H9 (cell line): Measurements from ENCODE around the gene PIK3C3. TPM values are rescaled to one million over a fixed set of nuclear protein-coding genes. Genes with fewer than 3 reads are reported as not detected.

Source experiments
- DNase-seq: peaks from one replicate; pipeline ENCODE4 v3.0.0-alpha.2; 2017
- H2AFZ ChIP-seq: one replicate; pipeline ENCODE4 v1.6.1; 2013; ENCODE audit warnings: mild to moderate bottlenecking, low read length, control low read depth, moderate library complexity
- H2AK5ac ChIP-seq: 2 replicates; pipeline ENCODE4 v1.6.1; 2013; ENCODE audit warnings: low read length, control low read depth, mixed read lengths; ENCODE audit not compliant: insufficient read length
- H2BK120ac ChIP-seq: one replicate; pipeline ENCODE4 v1.6.1; 2013; ENCODE audit warnings: low read depth, mild to moderate bottlenecking, low read length, control low read depth, inconsistent platforms; ENCODE audit not compliant: poor library complexity, severe bottlenecking
- H2BK12ac ChIP-seq: 2 replicates; pipeline ENCODE4 v1.6.1; 2013; ENCODE audit warnings: low read length, control low read depth, mixed read lengths, low read depth; ENCODE audit not compliant: insufficient read length
- H2BK15ac ChIP-seq: 2 replicates; pipeline ENCODE4 v1.6.1; 2013; ENCODE audit warnings: low read depth, low read length, control low read depth
- H2BK20ac ChIP-seq: one replicate; pipeline ENCODE4 v1.6.1; 2013; ENCODE audit warnings: low read depth, mild to moderate bottlenecking, low read length, control low read depth, inconsistent platforms; ENCODE audit not compliant: poor library complexity, severe bottlenecking
- H2BK5ac ChIP-seq: 2 replicates; pipeline ENCODE4 v1.6.1; 2013; ENCODE audit warnings: low read length, control low read depth, mixed read lengths; ENCODE audit not compliant: insufficient read length
- H3K14ac ChIP-seq: 2 replicates; pipeline ENCODE4 v1.6.1; 2013; ENCODE audit warnings: low read length, control low read depth; ENCODE audit not compliant: insufficient read depth
- H3K18ac ChIP-seq: 2 replicates; pipeline ENCODE4 v1.6.1; 2013; ENCODE audit warnings: low read depth, mild to moderate bottlenecking, mixed read lengths, low read length, control low read depth; ENCODE audit not compliant: insufficient read length
- H3K23ac ChIP-seq: 2 replicates; pipeline ENCODE4 v1.6.1; 2013; ENCODE audit warnings: low read length, control low read depth, mixed read lengths, low read depth; ENCODE audit not compliant: insufficient read length
- H3K23me2 ChIP-seq: 2 replicates; pipeline ENCODE4 v1.6.1; 2013; ENCODE audit warnings: low read depth, mild to moderate bottlenecking, mixed read lengths, low read length, control low read depth; ENCODE audit not compliant: insufficient read length, poor library complexity, severe bottlenecking
- H3K27ac ChIP-seq: 2 replicates; pipeline ENCODE4 v1.5.1; 2013; ENCODE audit warnings: low read length, control low read depth, mixed read lengths, low read depth; ENCODE audit not compliant: insufficient read length
- H3K27me3 ChIP-seq: 2 replicates; pipeline ENCODE4 v1.6.1; 2013; ENCODE audit warnings: low read length, control low read depth, inconsistent platforms; ENCODE audit not compliant: insufficient read depth
- H3K4ac ChIP-seq: 2 replicates; pipeline ENCODE4 v1.6.1; 2013; ENCODE audit warnings: low read depth, mild to moderate bottlenecking, control low read depth, inconsistent platforms, low read length, moderate library complexity
- H3K4me1 ChIP-seq: 2 replicates; pipeline ENCODE4 v1.6.1; 2013; ENCODE audit warnings: low read length, control low read depth, inconsistent platforms; ENCODE audit not compliant: insufficient read depth
- H3K4me2 ChIP-seq: 2 replicates; pipeline ENCODE4 v1.6.1; 2013; ENCODE audit warnings: low read length, control low read depth, mixed read lengths; ENCODE audit not compliant: insufficient read length, insufficient read depth
- H3K56ac ChIP-seq: 2 replicates; pipeline ENCODE4 v1.6.1; 2013; ENCODE audit warnings: low read depth, mild to moderate bottlenecking, mixed read lengths, low read length, control low read depth; ENCODE audit not compliant: insufficient read length
- H3K79me1 ChIP-seq: 2 replicates; pipeline ENCODE4 v1.6.1; 2013; ENCODE audit warnings: low read depth, mild to moderate bottlenecking, moderate library complexity, low read length, control low read depth, inconsistent platforms; ENCODE audit not compliant: insufficient read depth, poor library complexity, severe bottlenecking
- H3K79me2 ChIP-seq: 2 replicates; pipeline ENCODE4 v1.6.1; 2013; ENCODE audit warnings: low read length, control low read depth, inconsistent platforms; ENCODE audit not compliant: insufficient read depth
- H3K9ac ChIP-seq: 2 replicates; pipeline ENCODE4 v1.6.1; 2013; ENCODE audit warnings: low read length, control low read depth, mixed read lengths; ENCODE audit not compliant: insufficient read length; ENCODE audit errors: extremely low read depth
- H3K9me3 ChIP-seq: one replicate; pipeline ENCODE4 v1.6.1; 2013; ENCODE audit warnings: low read depth, low read length, inconsistent platforms; ENCODE audit not compliant: control insufficient read depth
- H3T11ph ChIP-seq: one replicate; pipeline ENCODE4 v1.6.1; 2013; ENCODE audit warnings: mild to moderate bottlenecking, low read length, control low read depth, inconsistent platforms
- H4K20me1 ChIP-seq: one replicate; pipeline ENCODE4 v1.6.1; 2013; ENCODE audit not compliant: control insufficient read depth, insufficient read length, insufficient read depth
- H4K5ac ChIP-seq: 2 replicates; pipeline ENCODE4 v1.6.1; 2013; ENCODE audit warnings: low read depth, mild to moderate bottlenecking, mixed read lengths, low read length, control low read depth; ENCODE audit not compliant: insufficient read length
- H4K8ac ChIP-seq: replicated peaks from 2 replicates; pipeline ENCODE4 v1.6.1; 2013; ENCODE audit warnings: low read length, control low read depth, mixed read lengths, low read depth; ENCODE audit not compliant: insufficient read length
- H4K91ac ChIP-seq: 2 replicates; pipeline ENCODE4 v1.6.1; 2013; ENCODE audit warnings: low read depth, mild to moderate bottlenecking, moderate library complexity, mixed read lengths, low read length, control low read depth; ENCODE audit not compliant: insufficient read length
- H3K27ac Mint-ChIP-seq, 3 experiments: 2 replicates in 2 of 3; 3 replicates in 1 of 3; pipeline ENCODE4 v1.8.0; 2020 to 2021; ENCODE audit warnings: mixed read lengths in 3 of 3, mild to moderate bottlenecking in 1 of 3, moderate library complexity in 1 of 3
- H3K27me3 Mint-ChIP-seq: 2 replicates; pipeline ENCODE4 v1.8.0; 2021; ENCODE audit warnings: low read depth, mild to moderate bottlenecking, moderate library complexity, mixed read lengths
- H3K36me3 Mint-ChIP-seq, 3 experiments: 2 replicates in 2 of 3; 3 replicates in 1 of 3; pipeline ENCODE4 v1.8.0; 2020 to 2021; ENCODE audit warnings: low read depth in 3 of 3, mixed read lengths in 3 of 3; ENCODE audit not compliant: insufficient read depth in 1 of 3
- H3K4me1 Mint-ChIP-seq, 2 experiments: 2 replicates each; pipeline ENCODE4 v1.8.0; 2020; ENCODE audit warnings: mixed read lengths in 2 of 2
- H3K4me3 Mint-ChIP-seq, 2 experiments: 2 replicates in 1 of 2; 3 replicates in 1 of 2; pipeline ENCODE4 v1.8.0; 2020 to 2021; ENCODE audit warnings: mild to moderate bottlenecking in 2 of 2, mixed read lengths in 2 of 2, moderate library complexity in 1 of 2
- H3K9me3 Mint-ChIP-seq, 2 experiments: 2 replicates in 1 of 2; 3 replicates in 1 of 2; pipeline ENCODE4 v1.8.0; 2020; ENCODE audit warnings: mild to moderate bottlenecking in 2 of 2, mixed read lengths in 2 of 2, moderate library complexity in 1 of 2
- CTCF ChIP-seq: fragments of 200-600 bp; sonication (generic); conservative IDR thresholded peaks from 3 replicates; pipeline ENCODE4 v1.8.0; 2021; ENCODE audit warnings: antibody characterized with exemption, mild to moderate bottlenecking
- WGBS: extraction: QIAGEN DNeasy Blood & Tissue Kit; methylation state at CpG from one replicate; pipeline ENCODE4 v1.1.7; 2013; ENCODE audit warnings: missing lambda C conversion rate, low lambda C conversion rate, mixed read lengths; ENCODE audit not compliant: insufficient read length; ENCODE audit errors: extremely low coverage; 5-methylcytosine and 5-hydroxymethylcytosine counted together
- total RNA-seq: library from RNA; stranded (reverse); gene quantifications from 2 replicates; pipeline ENCODE4 v1.2.1, GENCODE V29; 2021

PIK3C3 gene
- total RNA-seq, 1 experiment from 2014 or later, result 48.8 TPM

DNA sequence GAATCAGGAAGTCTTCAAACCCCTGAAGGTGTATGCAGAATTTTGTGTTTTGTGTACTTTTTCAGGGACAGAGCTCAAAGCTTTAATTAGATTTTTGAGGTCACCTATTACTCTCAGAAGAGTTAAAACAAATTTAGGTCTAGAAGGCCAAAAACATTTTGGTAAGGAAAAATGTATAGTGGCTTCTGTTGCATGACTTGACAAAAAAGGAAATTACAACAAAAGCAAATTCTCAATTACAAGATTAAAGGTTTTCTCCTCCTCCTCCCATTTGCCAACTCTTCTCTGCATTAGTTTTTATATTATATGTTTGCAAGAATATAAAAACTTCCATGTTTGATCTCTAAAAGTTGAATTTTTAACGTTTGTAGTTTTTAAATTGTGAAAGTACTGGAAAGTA lies 4.0 kb downstream of the PIK3C3 start:
- no peaks in the 10 kb centered on the region for H4K20me1 ChIP-seq

More for the DNA sequence above, 4.0 kb downstream of the PIK3C3 start:
- H3K9ac ChIP-seq, result no peak overlapping the region
- no peak overlapping the region for H3K56ac ChIP-seq
- H2BK120ac ChIP-seq, result no peak overlapping the region
- H3K27ac ChIP-seq, result no peak overlapping the region
- no peak overlapping the region for H3K14ac ChIP-seq
- H3K4me2 ChIP-seq, result no peak overlapping the region
- no peak overlapping the region for H4K8ac ChIP-seq
- H3K23me2 ChIP-seq, result peaks cover 3% of the 10 kb centered on the region
- H2BK5ac ChIP-seq, result no peak overlapping the region
- no peak overlapping the region for H2BK12ac ChIP-seq
- Mint-ChIP-seq H3K9me3 (no peaks in the 10 kb centered on the region; a peak in 1 of 5 replicates), H3K4me1 (peaks cover 10 to 11% of the 10 kb centered on the region in 2 experiments), H3K4me3 (no peak overlapping the region), H3K36me3 (peaks cover 11 to 37% (median 32%) of the 10 kb centered on the region in 3 experiments), H3K27me3 (no peaks in the 10 kb centered on the region), H3K27ac (no peak overlapping the region)
- no peak for DNase-seq
- H3K4ac ChIP-seq, result no peak overlapping the region
- H2AFZ ChIP-seq, result no peak overlapping the region
- no peaks in the 10 kb centered on the region for H3K4me1 ChIP-seq
- no peaks in the 10 kb centered on the region for H3K79me1 ChIP-seq
- no peak overlapping the region for H4K91ac ChIP-seq
- no peaks in the 10 kb centered on the region for H3K27me3 ChIP-seq
- H2BK20ac ChIP-seq, result no peak overlapping the region
- peaks cover 12% of the 10 kb centered on the region; the same call in 1 of the 2 replicates for H3K79me2 ChIP-seq
- H3K23ac ChIP-seq, result no peak overlapping the region
- H3K9me3 ChIP-seq, result no peaks in the 10 kb centered on the region
- H2BK15ac ChIP-seq, result no peak overlapping the region
- no CpG with 5 or more reads among the region's 1 CpG for WGBS
- no peak overlapping the region for H4K5ac ChIP-seq
- H3T11ph ChIP-seq, result no peak overlapping the region
- no peak overlapping the region for H3K18ac ChIP-seq
- no peak for TF ChIP-seq CTCF
- H2AK5ac ChIP-seq, result no peak overlapping the region
